ENCODE data around the gene ZNF571. TPM values are rescaled to one million over a fixed set of nuclear protein-coding genes. Genes with fewer than 3 reads are reported as not detected.

ZNF571 gene
- total RNA-seq, 1 donor from 2014 or later: 9.1 TPM

DNA sequence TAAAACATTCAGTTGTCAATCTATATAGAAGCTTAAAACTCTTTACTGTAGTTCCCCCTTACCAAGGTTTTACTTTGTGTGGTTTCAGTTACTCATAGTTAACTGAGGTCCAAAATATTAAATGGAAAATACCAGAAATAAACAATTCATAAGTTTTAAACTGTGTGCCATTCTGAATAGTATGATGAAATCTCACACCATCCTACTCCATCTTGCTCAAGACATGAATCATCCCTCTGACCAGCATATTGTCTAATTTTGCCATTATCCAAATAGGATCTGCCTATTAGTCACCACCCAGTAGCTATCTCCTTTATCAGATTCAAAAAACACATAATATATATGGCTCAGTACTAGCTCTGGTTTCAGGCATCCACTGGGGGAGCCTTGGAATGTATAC lies 22.4 kb downstream of the ZNF571 start:
- Mint-ChIP-seq H3K4me3 (no peak overlapping the region), H3K9me3 (peaks cover 60% of the 10 kb centered on the region), H3K27me3 (ENCODE audit: low read depth) (no peaks in the 10 kb centered on the region), H3K36me3 (peaks cover 64% of the 10 kb centered on the region), H3K4me1 (no peaks in the 10 kb centered on the region), H3K27ac (no peak overlapping the region)
- no peak for TF ChIP-seq CTCF (IDR thresholded peaks at IDR 0.05; ENCODE audit: unreplicated experiment)
- DNase-seq (ENCODE audit: low spot score in 2 of 2, unreplicated experiment in 2 of 2): no peak

DNA sequence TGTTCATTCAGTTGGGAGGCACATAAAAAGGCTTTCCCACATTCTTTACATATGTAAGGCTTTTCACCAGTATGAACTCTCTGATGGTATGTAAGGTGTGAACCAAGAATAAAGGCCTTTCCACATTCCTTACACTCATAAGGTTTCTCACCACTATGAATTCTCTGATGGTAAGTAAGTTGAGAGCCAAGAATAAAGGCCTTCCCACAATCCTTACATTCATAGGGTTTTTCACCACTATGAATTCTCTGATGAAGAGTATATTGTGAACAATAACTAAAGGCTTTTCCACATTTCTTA lies 29.3 kb downstream of the ZNF571 start:
- TF ChIP-seq CTCF (IDR thresholded peaks at IDR 0.05; ENCODE audit: unreplicated experiment): no peak
- Mint-ChIP-seq H3K4me3 (no peak overlapping the region), H3K4me1 (no peaks in the 10 kb centered on the region)

DNA sequence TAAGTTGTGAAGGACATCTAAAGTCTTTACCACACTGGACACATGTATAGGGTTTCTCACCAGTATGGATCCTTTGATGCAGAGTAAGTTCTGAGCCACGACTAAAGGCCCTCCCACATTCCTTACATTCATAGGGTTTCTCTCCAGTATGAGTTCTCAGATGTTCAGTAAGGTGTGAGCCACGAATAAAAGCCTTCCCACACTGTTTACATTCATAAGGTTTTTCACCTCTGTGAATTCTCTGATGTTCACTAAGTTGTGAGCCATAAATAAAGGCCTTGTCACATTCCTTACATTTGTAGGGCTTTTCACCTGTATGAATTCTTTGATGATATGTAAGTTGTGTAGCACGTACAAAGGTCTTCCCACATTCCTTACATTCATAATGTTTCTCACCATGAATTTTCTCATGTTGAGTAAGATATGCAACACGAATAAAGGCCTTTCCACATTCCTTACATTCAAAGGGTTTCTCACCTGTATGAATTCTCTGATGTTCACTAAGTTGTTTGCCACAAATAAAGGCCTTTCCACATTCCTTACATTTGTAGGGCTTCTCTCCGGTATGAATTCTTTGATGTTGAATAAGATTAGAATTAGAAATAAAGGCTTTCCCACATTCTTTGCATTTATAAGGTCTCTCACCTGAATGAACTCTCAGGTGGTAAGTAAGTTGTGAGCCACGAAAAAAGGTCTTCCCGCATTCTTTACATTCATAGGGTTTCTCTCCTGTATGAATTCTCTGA lies 29.8 kb downstream of the ZNF571 start:
- DNase-seq (ENCODE audit: low spot score in 2 of 2, unreplicated experiment in 2 of 2): no peak
- no peak for TF ChIP-seq CTCF (IDR thresholded peaks at IDR 0.05; ENCODE audit: unreplicated experiment)
- H3K36me3 Mint-ChIP-seq: peaks cover 85% of the 10 kb centered on the region
- no peaks in the 10 kb centered on the region for H3K4me1 Mint-ChIP-seq
- H3K4me3 Mint-ChIP-seq: no peak overlapping the region
- H3K27ac Mint-ChIP-seq: no peak overlapping the region
- no peaks in the 10 kb centered on the region for H3K27me3 Mint-ChIP-seq (ENCODE audit: low read depth)
- peaks cover 68% of the 10 kb centered on the region for H3K9me3 Mint-ChIP-seq

More for the DNA sequence above, 29.3 kb downstream of the ZNF571 start:
- H3K36me3 Mint-ChIP-seq: peaks cover 88% of the 10 kb centered on the region
- peaks cover 72% of the 10 kb centered on the region for H3K9me3 Mint-ChIP-seq
- H3K27ac Mint-ChIP-seq: no peak overlapping the region
- H3K27me3 Mint-ChIP-seq (ENCODE audit: low read depth): no peaks in the 10 kb centered on the region
- no peak for DNase-seq (ENCODE audit: low spot score in 2 of 2, unreplicated experiment in 2 of 2)

DNA sequence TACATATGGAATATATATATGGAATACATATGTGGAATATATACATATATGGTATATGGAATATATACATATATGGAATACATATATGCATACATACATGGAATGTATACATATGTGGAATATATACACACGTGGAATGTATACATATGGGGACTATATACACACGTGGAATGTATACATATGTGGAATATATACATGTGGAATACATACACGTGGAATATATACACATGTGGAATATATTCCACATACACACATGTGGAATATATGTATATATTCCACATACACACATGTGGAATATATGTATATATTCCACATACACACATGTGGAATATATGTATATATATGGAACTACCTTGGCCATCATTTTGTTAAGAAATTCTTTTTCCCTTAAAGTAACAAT lies 31.1 kb downstream of the ZNF571 start:
- no peak for TF ChIP-seq CTCF (IDR thresholded peaks at IDR 0.05; ENCODE audit: unreplicated experiment)
- Mint-ChIP-seq H3K27ac (no peak overlapping the region), H3K36me3 (peaks cover 85% of the 10 kb centered on the region), H3K9me3 (peaks cover 67% of the 10 kb centered on the region), H3K27me3 (ENCODE audit: low read depth) (no peaks in the 10 kb centered on the region), H3K4me1 (no peaks in the 10 kb centered on the region), H3K4me3 (no peak overlapping the region)
- DNase-seq (ENCODE audit: low spot score in 2 of 2, unreplicated experiment in 2 of 2): no peak

DNA sequence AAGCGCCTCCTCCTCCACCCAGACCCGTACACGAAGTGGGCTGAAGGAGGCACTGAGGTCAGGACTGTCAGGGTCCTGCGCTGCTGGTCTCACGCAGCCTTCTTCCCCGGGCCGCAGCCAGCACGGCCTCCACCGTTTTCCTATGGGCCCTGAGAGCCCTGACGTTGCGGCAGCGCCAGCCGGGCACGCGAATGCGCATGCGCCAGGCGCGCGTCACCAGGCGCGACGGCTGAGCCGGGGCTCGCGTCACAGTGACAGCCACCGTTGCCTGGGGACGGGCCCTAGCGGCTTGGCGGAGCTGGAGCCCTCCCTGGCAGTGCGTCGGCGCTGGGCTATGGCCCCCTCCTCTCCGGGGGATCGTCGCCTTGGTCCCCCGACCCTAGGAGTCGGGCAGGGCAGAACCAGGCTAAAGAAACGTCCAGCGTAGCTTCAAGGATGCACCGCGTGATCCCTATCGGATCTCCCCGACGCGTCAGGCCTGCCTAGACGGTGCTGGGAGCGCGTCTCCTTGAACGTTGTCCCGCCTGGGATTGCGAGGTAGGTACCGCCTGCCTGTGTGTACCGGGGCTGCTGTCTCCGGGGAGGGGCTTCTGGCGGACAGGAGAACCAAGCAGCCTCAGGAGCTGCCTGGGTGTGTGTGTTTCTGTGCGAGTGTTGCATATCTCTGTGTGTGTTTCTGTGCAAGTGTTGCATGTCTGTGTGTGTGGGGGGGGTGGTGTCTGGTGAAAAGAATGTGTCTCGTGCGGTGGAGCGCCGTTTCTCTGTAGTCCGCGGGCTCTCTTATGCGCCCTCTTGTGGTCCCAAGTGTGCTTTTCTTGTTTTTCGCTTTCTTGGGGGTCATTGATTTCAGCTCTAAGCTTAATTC lies 43.2 kb downstream of the ZNF571 start:
- DNase-seq (ENCODE audit: low spot score in 2 of 2, unreplicated experiment in 2 of 2): no peak
- TF ChIP-seq CTCF (IDR thresholded peaks at IDR 0.05; ENCODE audit: unreplicated experiment): no peak
- Mint-ChIP-seq H3K9me3 (peaks cover 52% of the 10 kb centered on the region), H3K4me3 (no peak overlapping the region), H3K4me1 (no peaks in the 10 kb centered on the region), H3K27ac (no peak overlapping the region), H3K36me3 (peaks cover 62% of the 10 kb centered on the region), H3K27me3 (ENCODE audit: low read depth) (no peaks in the 10 kb centered on the region)

All from mesothelial cell of epicardium (in vitro differentiated cells).